SK-MEL-5 (cell line): ENCODE data around the gene LILRB2. TPM values are rescaled to one million over a fixed set of nuclear protein-coding genes. Genes with fewer than 3 reads are reported as not detected.
"Not testable (repeated sequence)": the region's sequence is repeated elsewhere in the genome, so short reads cannot be mapped to it uniquely, and the experiment has no call there.

ENCODE experiments used
- DNase-seq: peaks from one replicate; pipeline ENCODE4 v3.0.0-alpha.2; 2016; ENCODE audit warnings: low read depth, low spot score
- in situ Hi-C: cut with HindIII; loops from 2 replicates; pipeline ENCODE4 v1.10.0; 2016; ENCODE audit warnings: low sequenced_read_pairs, high pct_unique_total_duplicates, low pct_unique_long_range_greater_than_20kb
- total RNA-seq: library from RNA; depleted of rRNA; stranded (reverse); fragments of >200 nt; shearing (Covaris generic); gene quantifications from 2 replicates; pipeline ENCODE4 v1.2.3, GENCODE V29; 2014

LILRB2 gene
- total RNA-seq, 1 experiment from 2014 or later: not detected

DNA sequence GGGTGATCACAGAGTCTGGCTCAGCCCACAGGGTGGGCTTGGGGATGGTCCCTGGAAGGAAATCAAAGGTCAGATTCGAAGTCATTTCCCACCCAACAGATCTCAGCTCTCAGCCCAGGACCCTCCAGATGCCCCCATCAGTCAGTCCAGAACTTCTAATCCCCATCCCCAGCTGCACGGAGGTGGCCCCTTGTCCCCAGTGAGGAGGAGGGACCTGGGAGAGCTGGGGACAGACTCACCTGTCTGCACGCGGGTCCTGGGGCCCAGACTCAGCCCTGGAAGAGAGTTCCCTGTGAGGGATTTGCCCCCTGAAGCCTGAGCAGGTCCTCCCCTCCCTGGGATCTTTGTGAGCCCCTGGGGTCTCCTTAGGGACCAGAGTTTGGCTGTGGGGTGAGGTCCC, 885 bp downstream of the LILRB2 start:
- DNase-seq, in situ Hi-C loops: not testable (repeated sequence)

DNA sequence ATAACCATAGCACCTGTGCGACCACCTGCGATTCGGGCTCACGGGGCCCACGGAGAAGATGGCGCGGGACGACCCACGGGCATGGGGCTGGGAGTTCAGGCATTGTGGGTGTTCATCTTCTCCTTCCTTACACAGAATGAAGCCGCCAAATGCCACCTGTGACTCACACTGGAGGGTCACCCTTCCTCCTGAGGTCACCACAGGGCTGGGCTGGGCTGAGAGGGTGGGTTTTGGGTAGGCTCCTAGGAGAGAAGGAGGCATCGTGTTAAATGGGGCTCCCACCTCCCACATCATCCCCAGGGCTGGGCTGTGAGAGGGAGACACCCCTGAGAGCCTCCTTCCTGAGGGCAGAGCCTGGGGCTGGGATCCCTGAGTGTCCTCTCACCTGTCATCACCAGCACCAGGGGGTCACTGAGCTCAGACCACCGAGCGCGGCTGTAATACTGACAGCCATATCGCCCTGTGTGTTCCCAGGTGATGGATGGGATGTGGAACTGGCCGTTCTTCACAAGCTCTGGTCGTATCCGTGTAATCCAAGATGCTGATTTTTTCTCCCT, 1.4 kb downstream of the LILRB2 start:
- in situ Hi-C loops: no loop called here
- no peak for DNase-seq

DNA sequence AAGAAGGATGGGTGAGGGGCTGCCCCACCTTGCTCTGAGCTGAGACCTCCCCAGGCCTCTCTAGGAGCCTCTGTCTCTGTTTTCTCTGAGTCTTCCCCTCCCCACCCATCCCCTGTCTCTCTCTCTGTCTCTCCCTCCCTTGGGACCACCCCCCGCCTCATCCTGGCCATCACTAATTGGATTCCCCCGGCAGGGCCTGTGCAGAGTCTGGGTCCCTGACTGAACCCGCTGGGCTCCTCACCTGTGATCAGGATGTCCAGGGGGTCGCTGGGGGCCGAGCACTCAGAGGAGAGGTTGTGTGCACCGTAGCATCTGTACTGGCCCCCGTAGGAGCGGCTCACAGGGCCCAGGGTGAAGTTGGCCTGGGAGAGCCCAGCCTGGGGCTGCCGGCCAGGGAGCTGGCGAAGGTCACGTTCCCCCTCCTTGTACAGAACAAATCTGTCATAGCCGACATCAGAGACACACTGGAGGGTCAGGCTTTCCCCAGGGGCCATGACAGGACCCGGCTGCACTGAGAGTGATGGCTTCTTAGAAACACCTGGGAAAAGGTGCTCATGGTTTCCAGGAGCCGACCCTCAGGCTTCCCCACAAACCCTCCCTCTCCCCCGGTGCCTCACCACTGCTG, 2.2 kb downstream of the LILRB2 start:
- in situ Hi-C loops, DNase-seq: not testable (repeated sequence)

DNA sequence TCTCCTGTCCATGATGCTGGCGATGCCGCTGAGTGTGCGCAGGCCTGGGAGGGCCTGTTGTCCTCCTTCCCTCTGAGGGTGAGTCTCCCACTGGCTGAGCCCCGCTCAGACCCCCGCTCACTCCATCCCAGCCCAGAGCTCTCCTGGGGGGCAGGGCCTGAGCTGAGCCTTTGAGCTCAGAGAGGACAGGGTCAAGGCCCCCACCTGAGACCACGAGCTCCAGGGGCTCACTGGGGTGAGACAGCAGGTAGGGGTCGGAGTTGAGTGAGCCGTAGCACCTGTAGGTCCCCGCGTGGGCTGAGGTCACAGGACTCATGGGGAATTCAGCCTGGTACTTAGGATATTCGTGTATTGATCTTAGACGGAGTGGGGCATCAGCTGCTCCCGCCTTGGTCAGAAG, 2.9 kb downstream of the LILRB2 start:
- in situ Hi-C loops, DNase-seq: not testable (repeated sequence)

DNA sequence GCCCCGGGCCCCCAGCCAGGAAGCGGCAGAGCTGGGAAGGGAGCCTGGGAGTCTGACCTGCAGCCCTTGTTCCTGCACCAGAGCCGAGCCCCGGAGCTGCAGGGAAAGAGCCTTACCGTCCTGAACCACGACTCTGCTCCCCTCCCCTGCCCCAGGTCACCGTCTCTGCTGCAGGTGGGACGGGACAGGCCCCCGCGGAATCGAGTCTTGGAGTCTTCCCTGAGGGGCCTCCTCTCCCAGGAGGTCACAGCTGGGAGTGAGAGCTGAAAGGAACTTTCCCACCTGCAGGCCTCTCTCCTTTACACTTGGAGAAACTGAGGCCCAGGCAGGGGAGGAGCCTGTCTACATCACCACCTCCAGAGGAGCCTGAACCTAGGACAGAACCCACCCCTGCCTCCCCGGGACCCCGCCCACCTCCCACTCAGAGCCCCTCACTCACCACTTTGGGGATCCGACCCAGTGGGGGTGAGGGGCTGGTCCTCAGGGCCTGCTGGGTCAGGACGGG, 3.7 kb downstream of the LILRB2 start:
- DNase-seq, in situ Hi-C loops: not testable (repeated sequence)

DNA sequence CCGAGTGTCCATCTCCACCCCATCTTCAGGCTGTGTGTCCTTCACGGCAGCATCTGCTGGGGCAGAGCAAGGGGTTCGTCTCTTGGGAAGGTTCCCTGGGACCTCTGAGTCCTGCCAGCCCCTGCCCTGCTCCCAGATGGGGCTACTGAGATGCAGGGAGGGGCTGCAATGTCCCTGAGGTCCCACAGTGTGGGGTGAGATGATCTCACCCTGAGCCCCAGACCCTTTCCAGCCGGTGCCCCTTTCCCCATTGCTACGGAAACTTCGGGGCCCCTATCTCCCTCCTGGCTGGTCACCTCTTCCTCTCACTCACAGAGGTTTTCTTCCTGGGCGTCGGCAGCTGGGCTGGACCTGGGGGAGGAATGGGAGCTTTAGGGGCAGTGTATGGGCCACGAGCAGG, 5.0 kb downstream of the LILRB2 start:
- in situ Hi-C loops: no loop called here
- DNase-seq: no peak

DNA sequence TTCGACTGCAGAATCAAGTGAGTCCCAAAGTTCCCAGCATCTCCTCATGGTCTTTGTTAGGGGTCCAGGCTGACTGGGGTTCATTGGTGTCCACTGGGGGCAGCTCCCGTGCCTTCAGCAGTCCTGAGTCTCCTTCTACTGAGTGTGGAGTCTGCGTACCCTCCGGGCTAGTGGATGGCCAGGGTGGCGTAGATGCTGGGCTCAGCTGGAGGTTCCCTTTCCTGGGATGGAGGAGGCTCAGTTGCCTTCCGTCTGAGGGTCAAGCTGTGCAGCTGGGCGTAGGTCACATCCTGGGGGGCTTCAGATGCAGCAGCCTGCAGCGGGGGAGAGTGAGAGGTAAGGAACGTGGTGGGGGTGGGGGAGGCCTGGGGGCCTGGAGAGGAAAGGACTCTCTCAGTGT, 6.4 kb downstream of the LILRB2 start:
- in situ Hi-C loops, DNase-seq: not testable (repeated sequence)

DNA sequence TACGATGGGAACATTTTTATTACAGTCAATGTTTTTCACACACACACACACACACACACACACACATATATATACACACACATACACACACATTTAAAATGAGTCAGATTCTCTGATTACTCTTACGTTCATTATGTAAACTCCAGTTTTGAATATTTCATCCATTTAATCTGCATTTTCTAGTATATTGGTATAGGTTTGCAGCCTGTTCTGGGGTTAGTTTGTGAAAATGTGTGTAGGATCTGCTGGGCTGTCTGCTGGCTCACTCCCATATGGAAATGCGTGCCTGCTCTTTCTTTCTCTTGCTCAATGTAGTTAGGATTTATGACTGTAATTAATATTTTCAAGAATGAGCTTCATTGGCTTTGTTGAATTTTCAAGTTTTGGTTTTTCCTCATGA, 7.1 kb downstream of the LILRB2 start:
- DNase-seq: no peak
- in situ Hi-C loops: no loop called here

DNA sequence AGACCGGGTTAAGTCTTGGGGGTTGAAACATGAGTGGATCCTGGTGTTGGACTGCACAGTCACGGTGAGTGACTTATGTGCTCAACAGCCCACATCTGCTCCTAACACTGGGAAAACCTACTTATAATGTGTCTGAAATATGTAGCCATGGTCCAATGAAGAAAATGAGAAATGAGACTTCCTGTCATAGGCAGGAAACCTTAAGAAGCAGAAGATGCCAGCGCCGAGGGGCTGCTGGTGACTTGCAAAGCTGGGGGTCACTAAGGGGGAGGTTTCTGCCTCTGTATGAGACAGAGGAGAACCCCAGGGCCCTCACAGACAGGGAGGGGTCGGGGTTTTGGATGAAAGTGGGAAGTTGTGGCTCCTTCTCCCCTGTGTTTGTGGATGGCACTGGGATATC, 8.7 kb downstream of the LILRB2 start:
- DNase-seq, in situ Hi-C loops: not testable (repeated sequence)

DNA sequence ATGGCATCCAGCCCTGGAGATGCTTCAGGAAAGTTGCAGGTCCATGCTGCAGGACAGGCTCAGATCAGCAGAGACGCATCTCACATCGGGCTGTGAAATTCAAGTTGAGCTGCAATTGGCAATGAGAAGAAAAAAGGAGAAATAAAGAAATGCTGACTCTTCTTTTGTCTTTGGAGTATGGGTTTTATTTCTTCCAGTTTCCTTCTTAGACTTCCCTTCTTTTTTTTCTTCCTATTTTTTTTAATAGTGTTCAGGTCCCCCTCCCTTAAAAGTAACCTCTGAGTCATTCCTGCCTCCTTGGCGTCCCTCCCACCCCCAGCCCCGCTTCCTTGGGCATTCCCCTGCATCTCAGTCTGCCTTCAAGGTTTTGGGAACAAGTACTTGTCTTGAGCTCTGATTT, 9.3 kb downstream of the LILRB2 start:
- DNase-seq, in situ Hi-C loops: not testable (repeated sequence)

DNA sequence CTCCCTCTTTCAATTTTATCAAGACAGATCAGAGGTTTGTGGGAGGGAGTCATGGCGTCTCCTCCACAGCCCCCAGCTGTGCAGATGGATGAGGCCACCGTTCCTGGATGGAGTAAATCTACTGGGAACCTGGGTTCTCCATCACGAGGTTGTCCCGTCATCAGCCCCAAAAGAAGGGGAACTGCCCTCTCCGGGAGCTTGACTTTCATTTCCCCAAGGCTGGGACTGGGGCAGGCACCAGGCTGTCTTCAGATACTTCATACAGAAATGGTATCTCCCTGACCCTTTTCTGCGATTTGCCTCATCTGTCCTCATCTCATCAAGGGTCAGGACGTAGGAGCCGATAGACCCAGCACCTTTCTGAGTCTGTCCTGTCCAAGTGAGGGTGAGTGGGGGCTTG, 9.8 kb downstream of the LILRB2 start:
- no peak for DNase-seq
- in situ Hi-C loops: no loop called here

DNA sequence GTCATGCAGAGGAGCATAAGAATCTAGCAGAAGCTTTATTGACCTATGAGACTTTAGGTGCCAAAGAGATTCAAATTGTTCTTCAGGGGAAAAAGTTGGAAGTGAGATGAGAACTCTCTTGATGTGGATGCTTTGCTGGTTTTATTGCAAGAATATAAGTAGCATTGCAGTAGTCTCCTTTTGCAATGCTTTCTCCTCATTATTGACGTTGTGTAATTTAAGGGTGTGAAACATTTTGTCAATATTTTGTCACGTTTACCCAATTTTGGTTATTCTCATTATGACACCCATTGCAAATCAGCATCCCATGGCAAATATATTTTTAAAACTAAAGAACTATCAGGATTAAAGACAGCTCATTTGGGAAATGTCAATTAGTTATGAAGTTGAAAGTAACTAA, 12.0 kb downstream of the LILRB2 start:
- DNase-seq: no peak
- in situ Hi-C loops: no loop called here

DNA sequence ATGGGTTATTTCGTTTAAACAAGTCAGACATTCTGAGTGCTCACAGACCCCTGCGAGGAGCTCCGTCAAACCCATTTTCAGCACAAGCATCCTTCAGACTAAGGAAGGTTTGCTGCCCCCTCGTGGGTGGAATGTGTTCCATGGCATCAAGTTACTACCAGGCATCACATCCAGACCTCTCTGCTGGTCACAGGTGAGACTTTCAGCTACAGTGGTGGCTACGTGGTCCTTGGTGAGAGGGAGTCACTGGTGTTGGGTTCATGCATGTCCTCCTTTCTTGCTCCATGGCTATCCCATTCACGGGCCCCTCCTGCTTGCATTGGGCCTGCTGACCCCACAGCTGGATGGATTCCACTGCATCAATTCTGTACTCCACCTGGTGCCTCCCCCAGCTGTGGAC, 14.8 kb downstream of the LILRB2 start:
- in situ Hi-C loops: no loop called here
- DNase-seq: peak; percentile 78

DNA sequence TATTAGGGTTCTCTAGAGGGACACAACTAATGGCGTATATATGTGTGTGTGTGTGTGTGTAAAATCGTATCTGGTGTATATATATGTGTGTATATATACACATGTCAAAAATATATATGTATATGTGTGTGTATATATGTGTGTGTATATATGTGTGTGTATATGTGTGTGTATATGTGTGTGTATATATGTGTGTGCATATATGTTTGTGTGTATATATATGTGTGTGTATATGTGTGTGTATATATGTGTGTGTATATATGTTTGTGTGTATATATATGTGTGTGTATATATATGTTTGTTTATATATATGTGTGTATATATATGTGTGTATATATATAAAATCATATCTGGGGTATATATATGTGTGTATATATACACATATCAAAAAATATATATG, 18.4 kb downstream of the LILRB2 start:
- DNase-seq: no peak
- in situ Hi-C loops: no loop called here

DNA sequence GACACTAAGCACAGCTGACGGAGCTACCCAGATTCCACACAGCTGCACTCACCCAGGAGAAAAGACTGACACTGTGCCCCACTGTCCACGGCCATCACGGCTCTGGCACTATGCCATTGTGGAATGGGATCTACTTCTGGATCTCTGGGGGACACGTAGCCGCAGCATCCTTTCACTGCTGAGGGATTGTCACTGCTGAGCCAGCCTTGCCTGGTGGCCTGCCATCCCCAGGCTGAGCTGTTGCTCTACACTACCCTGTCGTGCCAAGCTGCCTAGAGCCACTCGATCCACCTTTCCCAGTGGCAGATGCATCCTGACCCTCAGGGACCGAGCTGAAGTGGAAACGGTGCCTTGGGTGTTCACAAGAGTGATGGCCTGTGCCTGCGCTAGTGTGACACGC, 18.8 kb downstream of the LILRB2 start:
- no peak for DNase-seq
- in situ Hi-C loops: no loop called here

DNA sequence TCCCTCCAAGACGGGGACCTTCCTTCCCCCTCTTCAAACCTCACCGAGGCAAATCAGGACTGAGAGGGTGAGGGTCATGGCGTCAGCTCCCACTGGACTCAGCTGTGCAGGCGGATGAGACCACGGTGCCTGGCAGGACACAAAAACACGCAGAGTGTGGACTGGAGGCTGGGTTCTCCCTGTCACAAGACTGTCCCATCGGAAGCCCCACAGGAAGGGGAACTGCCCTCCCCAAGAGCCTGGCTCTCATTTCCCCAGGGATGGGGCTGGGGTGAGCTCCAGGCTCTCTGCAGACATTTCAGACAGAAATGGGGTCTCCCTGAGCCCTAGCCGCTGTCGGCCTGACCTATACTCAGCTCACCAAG, 23.8 kb downstream of the LILRB2 start, which contains the start of gene LILRB5:
Gene LILRB5, minus strand, starts transcription at position 158 of the 365 bp plus-strand sequence. Its CDS starts 80 bp downstream, at position 78.
- in situ Hi-C loops: no loop called here
- no peak for DNase-seq

DNA sequence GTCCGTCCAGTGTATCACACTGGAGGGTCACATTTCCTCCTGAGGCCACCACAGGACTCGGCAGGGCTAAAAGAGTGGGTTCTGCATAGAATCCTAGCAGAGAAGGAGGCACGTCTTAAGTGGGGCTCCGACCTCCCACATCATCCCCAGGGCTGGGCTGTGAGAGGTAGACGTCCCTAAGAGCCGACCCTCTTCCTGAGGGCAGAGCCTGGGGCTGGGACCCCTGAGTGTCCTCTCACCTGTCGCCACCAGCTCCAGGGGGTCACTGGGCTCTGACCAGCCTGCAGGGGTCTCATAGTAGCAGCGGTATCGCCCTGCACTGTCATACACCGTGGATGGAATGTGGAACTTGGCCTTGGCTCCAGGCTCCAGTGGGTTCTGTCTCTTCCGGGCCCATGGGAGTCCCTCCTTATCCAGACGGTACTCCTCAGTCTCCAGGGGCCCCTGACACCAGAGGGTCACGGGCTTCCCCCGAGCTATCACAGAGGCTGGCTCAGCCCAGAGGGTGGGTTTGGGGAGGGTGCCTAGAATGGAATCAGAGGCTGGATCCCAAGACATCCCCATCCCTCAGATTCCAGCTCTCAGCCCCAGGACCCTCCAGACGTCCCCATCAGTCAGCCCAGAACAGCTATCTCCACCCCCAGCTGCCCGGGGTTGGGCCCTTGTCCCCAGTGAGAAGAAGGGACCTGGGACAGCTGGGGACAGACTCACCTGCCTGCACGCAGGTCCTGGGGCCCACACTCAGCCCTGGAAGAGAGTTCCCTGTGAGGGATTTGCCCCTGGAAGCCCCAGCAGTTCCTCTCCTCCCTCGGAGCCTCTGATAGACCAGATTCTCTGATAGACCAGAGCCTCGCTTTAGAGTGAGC, 24.4 kb downstream of the LILRB2 start:
- no peak for DNase-seq
- in situ Hi-C loops: no loop called here

DNA sequence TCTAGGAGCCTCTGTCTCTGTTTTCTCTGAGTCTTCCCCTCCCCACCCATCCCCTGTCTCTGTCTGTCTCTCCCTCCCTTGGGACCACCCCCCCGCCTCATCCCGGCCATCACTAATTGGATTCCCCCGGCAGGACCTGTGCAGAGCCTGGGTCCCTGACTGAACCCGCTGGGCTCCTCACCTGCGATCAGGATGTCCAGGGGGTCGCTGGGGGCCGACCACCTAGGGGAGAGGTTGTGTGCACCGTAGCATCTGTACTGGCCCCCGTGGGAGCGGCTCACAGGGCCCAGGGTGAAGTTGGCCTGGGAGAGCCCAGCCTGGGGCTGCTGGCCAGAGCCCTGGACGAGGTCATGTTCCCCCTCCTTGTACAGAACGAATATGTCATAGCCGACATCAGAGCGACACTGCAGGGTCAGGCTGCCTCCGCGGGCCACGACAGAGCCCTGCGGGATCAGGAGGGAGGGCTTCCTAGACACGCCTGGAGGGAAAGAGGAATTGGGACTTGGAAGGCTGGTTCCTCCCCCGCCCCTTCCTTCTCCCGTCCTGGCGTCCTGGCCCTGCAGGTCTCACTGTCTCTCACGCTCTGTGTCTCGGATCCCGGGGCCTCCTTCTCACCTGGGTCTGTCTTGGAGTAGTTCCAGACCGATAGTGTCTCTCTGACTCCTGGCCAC, 25.7 kb downstream of the LILRB2 start:
- in situ Hi-C loops: no loop called here
- DNase-seq: no peak
